ENCODE results near the gene CORO7. TPM values are rescaled to one million over a fixed set of nuclear protein-coding genes. Genes with fewer than 3 reads are reported as not detected.
"Not testable (repeated sequence)": the region's sequence is repeated elsewhere in the genome, so short reads cannot be mapped to it uniquely, and the experiment has no call there.

The CORO7 gene
- total RNA-seq, 1 donor = 9.9 TPM

GRCh38 chr16:4338712-4339299, 77.6 kb downstream of the CORO7 start:
- TF ChIP-seq, protein P1, sequence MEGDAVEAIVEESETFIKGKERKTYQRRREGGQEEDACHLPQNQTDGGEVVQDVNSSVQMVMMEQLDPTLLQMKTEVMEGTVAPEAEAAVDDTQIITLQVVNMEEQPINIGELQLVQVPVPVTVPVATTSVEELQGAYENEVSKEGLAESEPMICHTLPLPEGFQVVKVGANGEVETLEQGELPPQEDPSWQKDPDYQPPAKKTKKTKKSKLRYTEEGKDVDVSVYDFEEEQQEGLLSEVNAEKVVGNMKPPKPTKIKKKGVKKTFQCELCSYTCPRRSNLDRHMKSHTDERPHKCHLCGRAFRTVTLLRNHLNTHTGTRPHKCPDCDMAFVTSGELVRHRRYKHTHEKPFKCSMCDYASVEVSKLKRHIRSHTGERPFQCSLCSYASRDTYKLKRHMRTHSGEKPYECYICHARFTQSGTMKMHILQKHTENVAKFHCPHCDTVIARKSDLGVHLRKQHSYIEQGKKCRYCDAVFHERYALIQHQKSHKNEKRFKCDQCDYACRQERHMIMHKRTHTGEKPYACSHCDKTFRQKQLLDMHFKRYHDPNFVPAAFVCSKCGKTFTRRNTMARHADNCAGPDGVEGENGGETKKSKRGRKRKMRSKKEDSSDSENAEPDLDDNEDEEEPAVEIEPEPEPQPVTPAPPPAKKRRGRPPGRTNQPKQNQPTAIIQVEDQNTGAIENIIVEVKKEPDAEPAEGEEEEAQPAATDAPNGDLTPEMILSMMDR (IDR thresholded peaks at IDR 0.05; ENCODE audit: insufficient read depth, low read depth, low read length) = no peak
- DNase-seq (ENCODE audit: low read depth) = no peak
- H3K4me3 ChIP-seq (ENCODE audit: low read depth, low read length) = no peak overlapping the region

- TF ChIP-seq, protein P1 (IDR thresholded peaks at IDR 0.05; ENCODE audit: insufficient read depth, low read depth, low read length) = no peak
- H3K4me3 ChIP-seq (ENCODE audit: low read depth, low read length) = no peak overlapping the region
- DNase-seq (ENCODE audit: low read depth) = no peak
These were observed 78.2 kb downstream of the CORO7 start for GRCh38 chr16:4338125-4338582.

- no peak overlapping the region for H3K4me3 ChIP-seq (ENCODE audit: low read depth, low read length)
- TF ChIP-seq, protein P1 (IDR thresholded peaks at IDR 0.05; ENCODE audit: insufficient read depth, low read depth, low read length) = no peak
- DNase-seq (ENCODE audit: low read depth) = no peak
These were observed 78.8 kb downstream of the CORO7 start for GRCh38 chr16:4337540-4338088.

GRCh38 chr16:4336701-4337539, 79.5 kb downstream of the CORO7 start:
- H3K4me3 ChIP-seq (ENCODE audit: low read depth, low read length) = no peak overlapping the region
- no peak for DNase-seq (ENCODE audit: low read depth)
- TF ChIP-seq, protein P1 (IDR thresholded peaks at IDR 0.05; ENCODE audit: insufficient read depth, low read depth, low read length) = no peak

DNA sequence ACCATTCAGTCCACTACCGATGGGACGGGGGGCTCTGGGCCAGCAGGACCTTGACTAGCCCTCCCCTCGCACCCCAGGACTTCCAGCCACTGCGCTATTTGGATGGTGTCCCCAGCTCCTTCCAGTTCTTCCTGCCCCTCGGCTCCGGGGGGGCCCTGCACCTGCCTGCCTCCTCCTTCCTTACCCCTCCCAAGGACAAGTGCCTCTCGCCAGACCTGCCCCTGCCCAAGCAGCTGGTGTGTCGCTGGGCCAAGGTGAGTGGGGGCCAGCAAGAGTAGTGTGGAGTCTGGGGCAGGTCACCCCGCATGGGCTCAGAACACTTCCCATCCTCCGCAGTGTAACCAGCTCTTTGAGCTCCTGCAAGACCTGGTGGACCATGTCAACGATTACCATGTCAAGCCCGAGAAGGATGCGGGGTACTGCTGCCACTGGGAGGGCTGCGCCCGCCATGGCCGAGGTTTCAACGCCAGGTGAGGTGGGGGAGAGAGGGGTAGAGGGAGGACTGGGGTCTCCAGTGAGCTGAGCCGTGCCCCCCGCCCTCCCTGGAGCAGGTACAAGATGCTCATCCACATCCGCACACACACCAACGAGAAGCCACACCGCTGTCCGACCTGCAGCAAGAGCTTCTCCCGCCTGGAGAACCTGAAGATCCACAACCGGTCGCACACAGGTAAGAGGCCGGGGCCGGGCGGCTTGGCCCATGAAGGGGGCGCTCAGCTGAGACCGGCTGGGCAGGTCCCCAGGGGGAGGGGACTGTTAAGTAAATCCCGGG, 81.5 kb downstream of the CORO7 start:
- TF ChIP-seq, protein P1 (IDR thresholded peaks at IDR 0.05; ENCODE audit: insufficient read depth, low read depth, low read length) = no peak
- H3K4me3 ChIP-seq (ENCODE audit: low read depth, low read length) = no peak overlapping the region
- no peak for DNase-seq (ENCODE audit: low read depth)

DNA sequence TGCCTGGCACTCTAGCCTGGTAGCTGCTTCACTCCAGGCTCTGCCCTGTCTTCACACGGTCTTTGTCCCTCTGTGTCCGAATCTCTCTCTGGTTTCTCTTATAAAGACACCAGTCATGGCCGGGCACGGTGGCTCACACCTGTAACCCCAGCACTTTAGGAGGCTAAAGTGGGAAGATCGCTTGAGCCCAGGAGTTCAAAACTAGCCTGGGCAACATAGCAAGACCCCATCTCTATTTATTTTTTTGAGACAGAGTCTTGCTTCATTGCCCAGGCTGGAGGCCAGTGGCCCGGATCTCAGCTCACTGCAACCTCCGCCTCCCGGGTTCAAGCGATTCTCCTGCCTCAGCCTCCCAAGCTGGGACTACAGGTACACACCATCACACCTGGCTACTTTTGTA, 82.7 kb downstream of the CORO7 start:
- not testable (repeated sequence) for DNase-seq (ENCODE audit: low read depth); H3K4me3 ChIP-seq (ENCODE audit: low read depth, low read length)

DNA sequence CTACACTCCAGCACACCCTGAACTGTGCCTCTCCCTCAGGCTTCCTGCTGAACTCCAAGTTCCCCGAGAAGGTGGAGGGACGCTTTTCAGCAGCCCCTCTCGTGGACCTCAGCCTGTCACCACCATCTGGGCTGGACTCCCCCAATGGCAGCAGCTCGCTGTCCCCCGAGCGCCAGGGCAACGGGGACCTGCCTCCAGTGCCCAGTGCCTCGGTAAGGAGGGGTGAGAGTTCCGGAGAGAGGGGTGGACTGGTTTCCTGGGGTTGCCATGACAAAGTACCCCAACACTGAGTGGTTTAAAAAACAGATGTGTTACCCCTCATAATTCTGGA, 83.1 kb downstream of the CORO7 start:
- no peak for DNase-seq (ENCODE audit: low read depth)
- H3K4me3 ChIP-seq (ENCODE audit: low read depth, low read length) = no peak overlapping the region
- TF ChIP-seq, protein P1 (IDR thresholded peaks at IDR 0.05; ENCODE audit: insufficient read depth, low read depth, low read length) = no peak
